Mononuclear cell (primary cell): ENCODE data around the gene MYMX. TPM values are rescaled to one million over a fixed set of nuclear protein-coding genes. Genes with fewer than 3 reads are reported as not detected.
A peak's percentile ranks its signal among the peaks of the same experiment; 100 is the strongest.
"Not testable (repeated sequence)": the region's sequence is repeated elsewhere in the genome, so short reads cannot be mapped to it uniquely, and the experiment has no call there.

Source experiments
- H3K27me3 ChIP-seq: 2 replicates; pipeline ENCODE4 v1.6.0; 2011; ENCODE audit warnings: low read length, control low read depth; ENCODE audit not compliant: insufficient read depth
- H3K4me1 ChIP-seq: 2 replicates; pipeline ENCODE4 v1.5.1; 2011; ENCODE audit warnings: mild to moderate bottlenecking, low read length, control low read depth; ENCODE audit not compliant: insufficient read depth
- H3K4me3 ChIP-seq: 2 replicates; pipeline ENCODE4 v1.5.1; 2011; ENCODE audit warnings: mild to moderate bottlenecking, low read length, moderate library complexity
- H3K9me3 ChIP-seq: 2 replicates; pipeline ENCODE4 v1.5.1; 2011; ENCODE audit warnings: low read depth, mild to moderate bottlenecking, control low read depth, low read length
- total RNA-seq: library from RNA; depleted of rRNA; stranded (reverse); fragments of >200 nt; gene quantifications from one replicate; pipeline ENCODE4 v1.2.3, GENCODE V29; 2012

The MYMX gene
- total RNA-seq, 1 donor: not detected

- Histone ChIP-seq H3K27me3 (no peaks in the 10 kb centered on the region), H3K4me3 (no peak overlapping the region), H3K4me1 (peaks cover 24% of the 10 kb centered on the region), H3K9me3 (no peaks in the 10 kb centered on the region)
These were observed 13.4 kb downstream of the MYMX start for GRCh38 chr6:44230034-44230675.

GRCh38 chr6:44231426-44231825, 14.7 kb downstream of the MYMX start:
- not testable (repeated sequence) for H3K27me3 ChIP-seq, H3K4me3 ChIP-seq, H3K9me3 ChIP-seq
- peaks cover 21% of the 10 kb centered on the region for H3K4me1 ChIP-seq

- Histone ChIP-seq H3K4me1 (peaks cover 27% of the 10 kb centered on the region), H3K27me3 (no peaks in the 10 kb centered on the region), H3K4me3 (no peak overlapping the region), H3K9me3 (no peaks in the 10 kb centered on the region)
These were observed 16.2 kb downstream of the MYMX start for GRCh38 chr6:44232676-44233566.

GRCh38 chr6:44233567-44234100, 16.9 kb downstream of the MYMX start:
- Histone ChIP-seq H3K27me3 (no peaks in the 10 kb centered on the region), H3K4me1 (peaks cover 32% of the 10 kb centered on the region), H3K4me3 (no peak overlapping the region), H3K9me3 (no peaks in the 10 kb centered on the region)

- Histone ChIP-seq H3K4me3 (no peak overlapping the region), H3K27me3 (no peaks in the 10 kb centered on the region), H3K9me3 (no peaks in the 10 kb centered on the region), H3K4me1 (peaks cover 32% of the 10 kb centered on the region)
These were observed 17.6 kb downstream of the MYMX start for GRCh38 chr6:44234101-44235025.

- no peaks in the 10 kb centered on the region for H3K9me3 ChIP-seq
- no peak overlapping the region for H3K4me3 ChIP-seq
- peaks cover 32% of the 10 kb centered on the region for H3K4me1 ChIP-seq
- H3K27me3 ChIP-seq: no peaks in the 10 kb centered on the region
These were observed 18.5 kb downstream of the MYMX start for GRCh38 chr6:44235269-44235668.

GRCh38 chr6:44235891-44236516, 19.3 kb downstream of the MYMX start:
- no peaks in the 10 kb centered on the region for H3K27me3 ChIP-seq
- H3K4me1 ChIP-seq: peaks cover 32% of the 10 kb centered on the region
- H3K9me3 ChIP-seq: no peaks in the 10 kb centered on the region
- H3K4me3 ChIP-seq: no peak overlapping the region

GRCh38 chr6:44237021-44237812, 20.5 kb downstream of the MYMX start:
- peak overlapping the region; percentile 68 for H3K4me3 ChIP-seq
- H3K27me3 ChIP-seq: no peaks in the 10 kb centered on the region
- H3K4me1 ChIP-seq: peaks cover 32% of the 10 kb centered on the region
- H3K9me3 ChIP-seq: no peaks in the 10 kb centered on the region

GRCh38 chr6:44237813-44238433, 21.2 kb downstream of the MYMX start:
- Histone ChIP-seq H3K9me3 (no peaks in the 10 kb centered on the region), H3K4me1 (peaks cover 32% of the 10 kb centered on the region), H3K4me3 (peak overlapping the region; percentile 68), H3K27me3 (no peaks in the 10 kb centered on the region)

GRCh38 chr6:44238687-44239350, 22.1 kb downstream of the MYMX start:
- H3K27me3 ChIP-seq: no peaks in the 10 kb centered on the region
- no peak overlapping the region for H3K4me3 ChIP-seq
- H3K9me3 ChIP-seq: no peaks in the 10 kb centered on the region
- peaks cover 24% of the 10 kb centered on the region for H3K4me1 ChIP-seq

GRCh38 chr6:44243345-44243744, 26.6 kb downstream of the MYMX start:
- peaks cover 15% of the 10 kb centered on the region for H3K4me1 ChIP-seq
- no peaks in the 10 kb centered on the region for H3K27me3 ChIP-seq
- H3K9me3 ChIP-seq: no peaks in the 10 kb centered on the region
- H3K4me3 ChIP-seq: no peak overlapping the region

- peak overlapping the region; percentile 92 for H3K4me3 ChIP-seq
- H3K9me3 ChIP-seq: no peaks in the 10 kb centered on the region
- peaks cover 28% of the 10 kb centered on the region for H3K4me1 ChIP-seq
- H3K27me3 ChIP-seq: no peaks in the 10 kb centered on the region
These were observed 28.7 kb downstream of the MYMX start for GRCh38 chr6:44245391-44245911.
